Measurements from ENCODE around the gene OR2T29. TPM values are rescaled to one million over a fixed set of nuclear protein-coding genes. Genes with fewer than 3 reads are reported as not detected.
"Not testable (repeated sequence)": the region's sequence is repeated elsewhere in the genome, so short reads cannot be mapped to it uniquely, and the experiment has no call there.

Gene OR2T29
- total RNA-seq, 1 donor from 2014 or later = not detected

DNA sequence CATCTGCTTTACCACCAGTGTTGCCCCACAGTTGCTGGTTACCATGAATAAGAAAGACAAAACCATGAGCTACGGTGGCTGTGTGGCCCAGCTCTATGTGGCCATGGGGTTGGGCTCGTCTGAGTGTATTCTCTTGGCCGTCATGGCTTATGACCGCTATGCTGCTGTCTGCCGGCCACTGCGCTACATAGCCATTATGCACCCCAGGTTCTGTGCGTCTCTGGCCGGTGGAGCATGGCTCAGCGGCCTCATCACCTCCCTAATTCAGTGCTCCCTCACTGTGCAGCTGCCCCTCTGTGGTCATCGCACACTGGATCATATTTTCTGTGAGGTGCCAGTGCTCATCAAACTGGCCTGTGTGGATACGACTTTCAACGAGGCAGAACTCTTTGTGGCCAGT lies 40.7 kb downstream of the OR2T29 start:
- Histone ChIP-seq H3K36me3 (no peaks in the 10 kb centered on the region), H3K27me3 (no peaks in the 10 kb centered on the region), H3K9me3 (no peaks in the 10 kb centered on the region), H3K4me3 (no peak overlapping the region), H3K4me1 (no peaks in the 10 kb centered on the region), H3K27ac (no peak overlapping the region)
- no peak for TF ChIP-seq CTCF (IDR thresholded peaks at IDR 0.05)
- TF ChIP-seq POLR2A (IDR thresholded peaks at IDR 0.05) = no peak
- TF ChIP-seq POLR2AphosphoS5 (IDR thresholded peaks at IDR 0.05; ENCODE audit: insufficient read depth in 1 of 2, low read depth in 1 of 2) = no peak
- intact Hi-C loops (cut with DNase I) = no loop called here
- DNase-seq (ENCODE audit: extremely low spot score in 2 of 2) = peak in 1 of 2 donors; percentile 43

- H3K36me3 ChIP-seq; H3K4me1 ChIP-seq; intact Hi-C loops (cut with DNase I); H3K27ac ChIP-seq; H3K9me3 ChIP-seq; DNase-seq (ENCODE audit: extremely low spot score in 2 of 2); H3K4me3 ChIP-seq; H3K27me3 ChIP-seq: not testable (repeated sequence)
Measured at GRCh38 chr1:248510217-248510616, 52.4 kb downstream of the OR2T29 start.

- H3K36me3 ChIP-seq; H3K27me3 ChIP-seq; H3K4me1 ChIP-seq; DNase-seq (ENCODE audit: extremely low spot score in 2 of 2); H3K4me3 ChIP-seq; H3K27ac ChIP-seq; H3K9me3 ChIP-seq; intact Hi-C loops (cut with DNase I): not testable (repeated sequence)
Measured at GRCh38 chr1:248507773-248508172, 54.8 kb downstream of the OR2T29 start, which contains the start of gene OR2G6. Gene OR2G6, plus strand, starts transcription at chr1:248508073. Its CDS starts 13,574 bp downstream, at chr1:248521647.

Small RNAs within 50 kb of the gene (small RNA-seq; reads per million reads assigned to genes)
- not detected for gene RF00019

Other genes starting within 250 kb of the OR2T29 start
- gene OR2M7, start 238.2 kb downstream of the OR2T29 start, total RNA-seq = not detected
- not detected for gene OR14C36, start 214.0 kb downstream of the OR2T29 start, total RNA-seq
- gene OR2T4, start 201.1 kb downstream of the OR2T29 start, total RNA-seq = not detected
- not detected for gene OR2T6, start 187.0 kb downstream of the OR2T29 start, total RNA-seq
- gene OR2T1, start 159.7 kb downstream of the OR2T29 start, total RNA-seq = not detected
- gene OR2T2, start 117.1 kb downstream of the OR2T29 start, total RNA-seq = not detected
- not detected for gene OR2T3, start 89.4 kb downstream of the OR2T29 start, total RNA-seq
- not detected for gene OR2T5, start 74.2 kb downstream of the OR2T29 start, total RNA-seq
- not detected for gene OR2G6, start 54.7 kb downstream of the OR2T29 start, total RNA-seq
- not detected for gene OR2T34, start 12.0 kb upstream of the OR2T29 start, total RNA-seq
- not detected for gene OR2T10, start 34.9 kb upstream of the OR2T29 start, total RNA-seq
- not detected for gene OR2T11, start 72.3 kb upstream of the OR2T29 start, total RNA-seq
- not detected for gene OR2T35, start 82.5 kb upstream of the OR2T29 start, total RNA-seq
- not detected for gene OR2T27, start 92.8 kb upstream of the OR2T29 start, total RNA-seq
- not detected for gene OR14I1, start 140.0 kb upstream of the OR2T29 start, total RNA-seq
- not detected for gene LYPD8, start 193.0 kb upstream of the OR2T29 start, total RNA-seq